GM06990 (cell line): ENCODE measurements around the gene DEPDC1B.

Experiments
- DNase-seq: peaks from one replicate; pipeline ENCODE4 v3.0.0-alpha.2; 2011; ENCODE audit not compliant: insufficient read length; ENCODE audit errors: extremely low read depth
- H3K27me3 ChIP-seq: replicated peaks from 2 replicates; pipeline ENCODE4 v1.6.0; 2011; ENCODE audit warnings: low read length; ENCODE audit not compliant: control insufficient read depth, insufficient read depth
- H3K36me3 ChIP-seq: 2 replicates; pipeline ENCODE4 v1.5.1; 2011; ENCODE audit warnings: low read length; ENCODE audit not compliant: control insufficient read depth, insufficient read depth
- H3K4me3 ChIP-seq: replicated peaks from 2 replicates; pipeline ENCODE4 v1.5.1; 2011; ENCODE audit warnings: low read depth, mild to moderate bottlenecking, control low read depth, low read length
- TF ChIP-seq, protein P1 (sequence below): IDR thresholded peaks from 2 replicates; pipeline ENCODE4 v1.5.1; 2011; ENCODE audit warnings: low read length, control low read depth, mild to moderate bottlenecking, inconsistent platforms; ENCODE audit not compliant: insufficient read depth, poor library complexity, severe bottlenecking

DEPDC1B gene

DNA sequence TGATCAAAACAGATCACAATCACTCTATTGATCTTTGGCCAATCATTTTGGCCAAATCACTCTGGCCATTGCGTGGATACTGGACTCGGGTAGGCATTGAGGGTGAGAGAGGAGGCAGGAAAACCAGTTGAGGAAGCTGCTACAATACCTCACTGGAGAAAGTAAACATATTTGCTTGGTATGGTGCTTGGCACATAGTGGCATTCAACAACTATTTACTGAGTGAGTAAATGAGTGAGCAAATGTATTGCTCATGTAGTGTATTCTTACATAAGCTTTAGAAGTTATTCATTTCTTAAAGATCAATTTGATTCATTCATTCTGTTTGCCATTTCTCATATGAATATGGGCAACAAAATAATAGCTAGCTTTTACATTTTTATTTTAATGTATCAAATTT lies 4.0 kb upstream of the DEPDC1B start:
- TF ChIP-seq, protein P1, sequence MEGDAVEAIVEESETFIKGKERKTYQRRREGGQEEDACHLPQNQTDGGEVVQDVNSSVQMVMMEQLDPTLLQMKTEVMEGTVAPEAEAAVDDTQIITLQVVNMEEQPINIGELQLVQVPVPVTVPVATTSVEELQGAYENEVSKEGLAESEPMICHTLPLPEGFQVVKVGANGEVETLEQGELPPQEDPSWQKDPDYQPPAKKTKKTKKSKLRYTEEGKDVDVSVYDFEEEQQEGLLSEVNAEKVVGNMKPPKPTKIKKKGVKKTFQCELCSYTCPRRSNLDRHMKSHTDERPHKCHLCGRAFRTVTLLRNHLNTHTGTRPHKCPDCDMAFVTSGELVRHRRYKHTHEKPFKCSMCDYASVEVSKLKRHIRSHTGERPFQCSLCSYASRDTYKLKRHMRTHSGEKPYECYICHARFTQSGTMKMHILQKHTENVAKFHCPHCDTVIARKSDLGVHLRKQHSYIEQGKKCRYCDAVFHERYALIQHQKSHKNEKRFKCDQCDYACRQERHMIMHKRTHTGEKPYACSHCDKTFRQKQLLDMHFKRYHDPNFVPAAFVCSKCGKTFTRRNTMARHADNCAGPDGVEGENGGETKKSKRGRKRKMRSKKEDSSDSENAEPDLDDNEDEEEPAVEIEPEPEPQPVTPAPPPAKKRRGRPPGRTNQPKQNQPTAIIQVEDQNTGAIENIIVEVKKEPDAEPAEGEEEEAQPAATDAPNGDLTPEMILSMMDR, result no peak
- DNase-seq, result no peak
- Histone ChIP-seq H3K27me3 (no peaks in the 10 kb centered on the region), H3K36me3 (no peaks in the 10 kb centered on the region), H3K4me3 (no peak overlapping the region)

DNA sequence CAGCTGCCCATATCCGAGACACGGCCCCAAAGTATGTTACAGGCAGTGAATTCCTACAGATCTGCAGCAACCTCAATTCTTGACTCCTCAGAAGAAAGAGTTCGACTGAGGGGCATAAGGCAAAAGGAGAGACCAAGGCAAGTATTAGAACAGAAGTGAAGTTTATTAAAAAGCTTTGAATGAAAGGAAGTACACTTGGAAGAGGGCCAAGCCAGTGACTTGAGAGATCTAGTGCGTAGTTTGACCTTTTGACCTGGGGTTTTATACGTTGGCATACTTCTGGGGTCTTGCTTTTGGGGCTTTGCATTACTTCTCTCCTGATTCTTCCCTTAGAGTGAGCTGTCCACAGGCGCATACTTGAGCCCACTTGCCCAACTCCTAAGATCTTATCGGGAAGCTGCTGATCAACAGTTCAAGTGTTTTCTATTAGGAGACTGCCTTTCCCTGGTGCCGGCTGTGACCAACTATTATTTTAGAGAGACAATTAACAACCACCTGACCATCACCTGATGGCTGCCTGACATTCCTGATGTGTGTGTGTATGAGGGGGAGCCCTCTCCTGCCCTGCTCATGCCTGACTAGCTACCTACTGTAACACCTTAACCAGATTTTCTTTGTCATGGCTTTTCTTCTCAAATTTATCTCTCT lies 1.5 kb upstream of the DEPDC1B start:
- Histone ChIP-seq H3K36me3 (no peaks in the 10 kb centered on the region), H3K4me3 (no peak overlapping the region), H3K27me3 (no peaks in the 10 kb centered on the region)
- TF ChIP-seq, protein P1, result no peak
- DNase-seq, result no peak

GRCh38 chr5:60700416-60700757 lies 421 bp upstream of the DEPDC1B start:
- TF ChIP-seq, protein P1, result no peak
- Histone ChIP-seq H3K36me3 (no peaks in the 10 kb centered on the region), H3K4me3 (peak overlapping the region; percentile 67), H3K27me3 (no peaks in the 10 kb centered on the region)
- no peak for DNase-seq

DNA sequence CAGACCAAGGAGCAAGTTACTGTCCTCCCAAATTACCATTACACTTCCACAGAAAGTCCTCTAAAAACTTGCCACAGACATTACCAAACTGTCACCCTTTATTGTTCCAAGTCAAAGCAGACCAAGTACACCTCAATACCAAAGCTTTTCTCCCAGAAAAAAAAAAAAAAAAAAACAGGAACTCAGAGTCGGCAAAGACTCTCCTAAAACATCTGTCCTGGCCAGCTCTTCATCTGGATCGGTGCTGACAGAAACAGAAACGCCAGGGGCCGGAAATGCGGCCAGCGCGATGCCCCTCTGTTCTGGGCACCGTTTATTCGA lies 718 bp downstream of the DEPDC1B start:
- no peak for DNase-seq
- TF ChIP-seq, protein P1, result no peak
- Histone ChIP-seq H3K27me3 (no peaks in the 10 kb centered on the region), H3K4me3 (peak overlapping the region; percentile 67), H3K36me3 (no peaks in the 10 kb centered on the region; the same call in 1 of the 2 replicates)

DNA sequence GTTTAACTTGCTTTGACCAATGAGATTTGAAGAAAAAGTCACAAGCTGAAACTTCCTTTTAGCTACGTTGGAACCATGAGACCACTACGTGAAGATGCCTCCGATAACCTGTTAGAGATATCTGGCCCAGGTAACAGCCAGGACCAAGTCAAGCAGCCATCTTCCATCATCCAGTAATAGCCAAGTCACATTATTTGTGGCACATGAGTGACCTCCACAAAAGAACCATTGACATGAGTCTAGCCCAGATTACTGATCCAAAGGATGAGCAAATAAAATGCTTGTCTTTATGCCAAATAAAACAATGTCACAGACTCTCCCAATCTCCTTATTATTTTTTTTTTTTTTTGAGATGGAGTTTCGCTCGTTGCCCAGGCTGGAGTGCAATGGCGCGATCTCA lies 1.6 kb downstream of the DEPDC1B start:
- Histone ChIP-seq H3K36me3 (no peaks in the 10 kb centered on the region; the same call in 1 of the 2 replicates), H3K27me3 (no peaks in the 10 kb centered on the region), H3K4me3 (no peak overlapping the region)
- DNase-seq, result no peak
- TF ChIP-seq, protein P1, result no peak

DNA sequence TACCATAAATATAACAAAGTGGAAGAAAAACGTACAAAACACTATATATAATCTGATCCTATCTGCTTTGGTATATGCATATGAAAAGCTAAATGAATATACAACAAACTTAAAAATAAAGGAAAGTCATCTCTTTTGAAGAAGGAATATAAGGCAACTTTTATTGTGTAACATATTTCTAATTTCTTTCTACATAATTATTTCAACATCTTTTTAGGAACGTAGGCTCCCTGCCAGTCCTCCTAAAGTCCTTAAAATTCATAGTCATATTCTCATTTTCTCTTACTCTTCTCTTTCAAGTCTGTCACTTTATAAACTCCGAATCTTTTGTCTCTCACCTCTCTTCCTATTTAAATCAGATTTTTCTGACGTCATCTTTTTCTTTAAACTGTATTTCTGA lies 9.6 kb downstream of the DEPDC1B start:
- TF ChIP-seq, protein P1, result no peak

More for the DNA sequence above, 9.6 kb downstream of the DEPDC1B start:
- no peak overlapping the region for H3K4me3 ChIP-seq
- no peak for DNase-seq
- peaks cover 2% of the 10 kb centered on the region; the same call in 1 of the 2 replicates for H3K36me3 ChIP-seq
- H3K27me3 ChIP-seq, result no peaks in the 10 kb centered on the region
